Esophagus muscularis mucosa (tissue), 4 donors: ENCODE measurements around the gene OR10G7.

Experiments used
- CTCF ChIP-seq, 3 experiments: fragments of 200-600 bp in 2 of 3; fragments of 450-650 bp in 1 of 3; sonication (generic) in 2 of 3; IDR thresholded peaks; one replicate each; pipeline ENCODE4 v1.5.1; 2017 to 2019; ENCODE audit warnings: antibody characterized with exemption in 3 of 3, mild to moderate bottlenecking in 2 of 3, moderate library complexity in 1 of 3
- EP300 ChIP-seq: sonication (generic); formaldehyde crosslinking; IDR thresholded peaks from one replicate; pipeline ENCODE4 v1.6.1; 2017; ENCODE audit warnings: antibody characterized with exemption
- POLR2AphosphoS5 ChIP-seq, 2 donors: sonication (generic); formaldehyde crosslinking; IDR thresholded peaks; one replicate each; pipeline ENCODE4 v1.6.1; 2017; ENCODE audit warnings: antibody characterized with exemption in 2 of 2

GRCh38 chr11:123995119-123995518, 46.0 kb downstream of the OR10G7 start, which contains the start of gene OR10G6:
- TF ChIP-seq POLR2AphosphoS5 (IDR thresholded peaks at IDR 0.05) (no peak), CTCF (IDR thresholded peaks at IDR 0.05) (no peak), EP300 (no peak)
